IMR-90 (cell line): Measurements from ENCODE around the gene ADAMTSL1. TPM values are rescaled to one million over a fixed set of nuclear protein-coding genes. Genes with fewer than 3 reads are reported as not detected.

ENCODE experiments used
- ATAC-seq: fragments of 200-7000 bp; cut with Tn5 transposase; 2 replicates; pipeline ENCODE4 v1.9.1; 2020; ENCODE audit warnings: low read depth, mild to moderate bottlenecking, moderate library complexity
- BruUV-seq: library from RNA; stranded (reverse); fragments of 400-500 nt; replicated peaks from 2 replicates; lab custom pipeline; 2021; lab: Mats Ljungman, UMichigan
- CTCF ChIA-PET: fragments of 300-600 bp; formaldehyde crosslinking; extraction: SDS; loops from one replicate; lab custom pipeline; 2021; ENCODE audit warnings: antibody characterized with exemption; lab: Yijun Ruan, JAX
- POLR2A ChIA-PET: fragments of 300-600 bp; sonication (Branson Sonifier 250); formaldehyde crosslinking; loops from one replicate; lab custom pipeline; 2022; ENCODE audit warnings: antibody characterized with exemption; ENCODE audit not compliant: unreplicated experiment; lab: Charles Lee
- DNase-seq: peaks from one replicate; pipeline ENCODE4 v3.0.0; 2013
- H2AFZ ChIP-seq: replicated peaks from 2 replicates; pipeline ENCODE3; 2013; ENCODE audit warnings: low read length, mild to moderate bottlenecking; ENCODE audit not compliant: poor library complexity
- H2AK5ac ChIP-seq: 2 replicates; pipeline ENCODE4 v1.6.1; 2013; ENCODE audit warnings: low read depth, low read length, inconsistent platforms
- H2AK9ac ChIP-seq: replicated peaks from 2 replicates; pipeline ENCODE3; 2013; ENCODE audit warnings: mild to moderate bottlenecking, low read depth, low read length, moderate library complexity; ENCODE audit not compliant: poor library complexity
- H2BK120ac ChIP-seq: 2 replicates; pipeline ENCODE4 v1.6.1; 2013; ENCODE audit warnings: low read depth, low read length, inconsistent platforms
- H2BK15ac ChIP-seq: 3 replicates; pipeline ENCODE4 v1.6.1; 2013; ENCODE audit warnings: low read depth, low read length, inconsistent platforms
- H2BK20ac ChIP-seq: 2 replicates; pipeline ENCODE4 v1.6.1; 2013; ENCODE audit warnings: low read depth, mild to moderate bottlenecking, inconsistent platforms, low read length, moderate library complexity
- H2BK5ac ChIP-seq: 2 replicates; pipeline ENCODE4 v1.6.1; 2013; ENCODE audit warnings: mild to moderate bottlenecking, low read depth, low read length, inconsistent platforms; ENCODE audit not compliant: poor library complexity, severe bottlenecking
- H3K14ac ChIP-seq: replicated peaks from 2 replicates; pipeline ENCODE4 v1.6.1; 2013; ENCODE audit warnings: low read depth, low read length, inconsistent platforms
- H3K18ac ChIP-seq: 2 replicates; pipeline ENCODE4 v1.6.1; 2013; ENCODE audit warnings: low read depth, low read length, control low read depth
- H3K23ac ChIP-seq: 2 replicates; pipeline ENCODE4 v1.6.1; 2013; ENCODE audit warnings: low read depth, low read length, inconsistent platforms
- H3K27ac ChIP-seq: 2 replicates; pipeline ENCODE4 v1.5.1; 2013; ENCODE audit warnings: mild to moderate bottlenecking, control low read depth, low read length; ENCODE audit not compliant: insufficient read depth
- H3K27me3 ChIP-seq: 2 replicates; pipeline ENCODE4 v1.6.1; 2013; ENCODE audit warnings: low read length; ENCODE audit not compliant: control insufficient read depth, insufficient read depth
- H3K36me3 ChIP-seq: 2 replicates; pipeline ENCODE4 v1.6.1; 2013; ENCODE audit warnings: low read length, mixed read lengths; ENCODE audit not compliant: control insufficient read depth, insufficient read depth
- H3K4ac ChIP-seq: 2 replicates; pipeline ENCODE4 v1.6.1; 2013; ENCODE audit warnings: low read depth, low read length, inconsistent platforms
- H3K4me1 ChIP-seq: 2 replicates; pipeline ENCODE4 v1.6.1; 2013; ENCODE audit warnings: low read length, mixed read lengths; ENCODE audit not compliant: control insufficient read depth, insufficient read depth
- H3K4me2 ChIP-seq: 2 replicates; pipeline ENCODE4 v1.6.1; 2013; ENCODE audit warnings: low read depth, mild to moderate bottlenecking, control low read depth, low read length, moderate library complexity
- H3K4me3 ChIP-seq: 2 replicates; pipeline ENCODE4 v1.5.1; 2013; ENCODE audit warnings: low read depth, mild to moderate bottlenecking, control low read depth, low read length, moderate library complexity; ENCODE audit not compliant: insufficient read depth
- H3K56ac ChIP-seq: 2 replicates; pipeline ENCODE4 v1.6.1; 2013; ENCODE audit warnings: low read length, inconsistent platforms; ENCODE audit not compliant: insufficient read depth; ENCODE audit errors: extremely low read depth
- H3K79me1 ChIP-seq, 2 experiments: 2 replicates each; pipeline ENCODE4 v1.6.1; 2013; ENCODE audit warnings: low read length in 2 of 2, inconsistent platforms in 1 of 2, low read depth in 1 of 2
- H3K9ac ChIP-seq: 2 replicates; pipeline ENCODE4 v1.6.1; 2013; ENCODE audit warnings: low read depth, low read length, control low read depth
- H3K9me1 ChIP-seq: 2 replicates; pipeline ENCODE4 v1.6.1; 2013; ENCODE audit warnings: low read length, inconsistent platforms; ENCODE audit not compliant: insufficient read depth
- H3K9me3 ChIP-seq: 2 replicates; pipeline ENCODE4 v1.6.1; 2013; ENCODE audit warnings: low read length; ENCODE audit not compliant: control insufficient read depth, insufficient read depth
- H4K20me1 ChIP-seq: 2 replicates; pipeline ENCODE4 v1.6.1; 2013; ENCODE audit warnings: low read length, inconsistent platforms; ENCODE audit not compliant: insufficient read depth
- H4K5ac ChIP-seq: 2 replicates; pipeline ENCODE4 v1.6.1; 2013; ENCODE audit warnings: mild to moderate bottlenecking, low read depth, low read length, control low read depth
- H4K8ac ChIP-seq, 2 experiments: 2 replicates each; pipeline ENCODE4 v1.6.1; 2013; ENCODE audit warnings: low read depth in 2 of 2, low read length in 2 of 2, control low read depth in 1 of 2, inconsistent platforms in 1 of 2
- H4K91ac ChIP-seq: 2 replicates; pipeline ENCODE4 v1.6.1; 2013; ENCODE audit warnings: low read depth, low read length, inconsistent platforms; ENCODE audit not compliant: insufficient read depth
- BHLHE40 ChIP-seq: fragments of 150-350 bp; IDR thresholded peaks from 2 replicates; pipeline ENCODE4 v1.6.1; 2016; ENCODE audit warnings: mild to moderate bottlenecking, low read depth, low read length
- CEBPB ChIP-seq: IDR thresholded peaks from 2 replicates; pipeline ENCODE4 v1.6.1; 2012; ENCODE audit warnings: low read depth, low read length, improper control_type of control experiment
- CHD1 ChIP-seq: IDR thresholded peaks from 2 replicates; pipeline ENCODE4 v1.6.1; 2012; ENCODE audit warnings: low read depth, low read length, improper control_type of control experiment
- CTCF ChIP-seq: conservative IDR thresholded peaks from 2 replicates; pipeline ENCODE4 v1.5.1; 2012; ENCODE audit warnings: mild to moderate bottlenecking, low read depth, low read length, improper control_type of control experiment
- ELK1 ChIP-seq: fragments of 150-350 bp; IDR thresholded peaks from 2 replicates; pipeline ENCODE4 v1.6.1; 2016; ENCODE audit warnings: low read depth, mild to moderate bottlenecking, low read length, moderate library complexity, borderline replicate concordance
- FOS ChIP-seq: fragments of 150-350 bp; IDR thresholded peaks from 2 replicates; pipeline ENCODE4 v1.6.1; 2016; ENCODE audit warnings: low read depth, low read length
- MAFK ChIP-seq: IDR thresholded peaks from 2 replicates; pipeline ENCODE4 v1.6.1; 2012; ENCODE audit warnings: low read depth, low read length, improper control_type of control experiment
- MAZ ChIP-seq: IDR thresholded peaks from 2 replicates; pipeline ENCODE4 v1.6.1; 2012; ENCODE audit warnings: low read depth, mild to moderate bottlenecking, low read length, improper control_type of control experiment, moderate library complexity, borderline replicate concordance
- MXI1 ChIP-seq: IDR thresholded peaks from 2 replicates; pipeline ENCODE4 v1.6.1; 2012; ENCODE audit warnings: low read depth, mild to moderate bottlenecking, low read length, moderate library complexity, borderline replicate concordance
- NFE2L2 ChIP-seq: fragments of 150-350 bp; IDR thresholded peaks from 2 replicates; pipeline ENCODE4 v1.6.1; 2016; ENCODE audit warnings: low read depth, mild to moderate bottlenecking, low read length
- POLR2A ChIP-seq: IDR thresholded peaks from 2 replicates; pipeline ENCODE4 v1.6.1; 2012; ENCODE audit warnings: mild to moderate bottlenecking, low read depth, low read length
- RAD21 ChIP-seq: IDR thresholded peaks from 2 replicates; pipeline ENCODE4 v1.6.1; 2012; ENCODE audit warnings: low read length, improper control_type of control experiment
- RCOR1 ChIP-seq: IDR thresholded peaks from 2 replicates; pipeline ENCODE4 v1.6.1; 2012; ENCODE audit warnings: mild to moderate bottlenecking, low read length, improper control_type of control experiment; ENCODE audit not compliant: insufficient replicate concordance
- RFX5 ChIP-seq: IDR thresholded peaks from 2 replicates; pipeline ENCODE4 v1.8.0; 2012; ENCODE audit warnings: low read depth, mild to moderate bottlenecking, low read length, moderate library complexity
- SMC3 ChIP-seq: fragments of 150-350 bp; IDR thresholded peaks from 2 replicates; pipeline ENCODE4 v1.6.1; 2016; ENCODE audit warnings: low read depth, mild to moderate bottlenecking, antibody characterized with exemption, low read length, moderate library complexity
- USF2 ChIP-seq: fragments of 150-350 bp; IDR thresholded peaks from 2 replicates; pipeline ENCODE4 v1.6.1; 2017; ENCODE audit warnings: mild to moderate bottlenecking, antibody characterized with exemption, low read length, low read depth
- WGBS, 2 experiments: methylation state at CpG; one replicate each; pipeline versions ENCODE4 v1.1.5 to v1.1.7; 2013; ENCODE audit warnings: missing lambda C conversion rate in 2 of 2; ENCODE audit not compliant: insufficient read length in 1 of 2; ENCODE audit errors: extremely low coverage in 2 of 2; 5-methylcytosine and 5-hydroxymethylcytosine counted together
- dilution Hi-C: fragments of 300-500 bp; cut with HindIII; formaldehyde crosslinking; loops from one replicate; pipeline ENCODE4 v1.14.3; 2018; ENCODE audit warnings: low sequenced_read_pairs; ENCODE audit not compliant: unreplicated experiment
- in situ Hi-C: fragments of 300-500 bp; cut with MboI; formaldehyde crosslinking; loops from 3 replicates; pipeline ENCODE4 v1.14.3; 2019; ENCODE audit warnings: low sequenced_read_pairs, inconsistent platforms, mixed read lengths
- intact Hi-C: fragments of 100-400 bp; cut with micrococcal nuclease; formaldehyde crosslinking; loops from 2 replicates; pipeline ENCODE4 v1.10.0; 2022
- polyA plus RNA-seq, 3 experiments: library from polyadenylated mRNA; depleted of rRNA; stranded (reverse); fragments of >200 nt; gene quantifications; 2 replicates each; pipeline ENCODE4 v1.2.3, GENCODE V29; 2012; ENCODE audit warnings: low replicate concordance in 1 of 3
- total RNA-seq: library from RNA; depleted of rRNA; stranded (reverse); fragments of >200 nt; gene quantifications from 2 replicates; pipeline ENCODE4 v1.2.3, GENCODE V29; 2012

Gene ADAMTSL1
- total and polyA plus RNA-seq, 2 of the 4 experiments (the other 2 are of a cell fraction): 38.2 to 62.2 TPM

- intact Hi-C loops: no loop called here
- in situ Hi-C loops: no loop called here
- H4K5ac ChIP-seq: no peak overlapping the region
- H3K79me1 ChIP-seq: no peaks in the 10 kb centered on the region
- H4K8ac ChIP-seq: no peak overlapping the region
- H3K9me3 ChIP-seq: no peaks in the 10 kb centered on the region
- H3K9me1 ChIP-seq: no peaks in the 10 kb centered on the region
- no peak overlapping the region for H3K56ac ChIP-seq
- H3K27ac ChIP-seq: no peak overlapping the region
- no peak overlapping the region for H2BK20ac ChIP-seq
- no peak overlapping the region for H2BK5ac ChIP-seq
- BruUV-seq: no TSS peak
- no peak overlapping the region for H2AK9ac ChIP-seq
- H4K20me1 ChIP-seq: no peaks in the 10 kb centered on the region
- H2BK15ac ChIP-seq: no peak overlapping the region
- H3K36me3 ChIP-seq: no peaks in the 10 kb centered on the region
- H3K4me3 ChIP-seq: no peak overlapping the region
- no peak overlapping the region for H3K23ac ChIP-seq
- no peak overlapping the region for H3K18ac ChIP-seq
- no peak overlapping the region for H3K4me2 ChIP-seq
- 93% methylated on average over 5 of the region's 6 CpGs; no CpG with 5 or more reads in 1 of the 2 experiments for WGBS, 2 experiments
- DNase-seq (no peak), ATAC-seq (no peak)
- no peak for TF ChIP-seq RFX5
- no peak for TF ChIP-seq POLR2A
- no peak for TF ChIP-seq USF2
- no peak for TF ChIP-seq FOS
- TF ChIP-seq CTCF: no peak
- no peak for TF ChIP-seq MXI1
- TF ChIP-seq RCOR1: no peak
- TF ChIP-seq MAFK: no peak
- no peak for TF ChIP-seq RAD21
- no peak for TF ChIP-seq BHLHE40
- no peak for TF ChIP-seq NFE2L2
- TF ChIP-seq CEBPB: no peak
- no peak for TF ChIP-seq ELK1
- no peak for TF ChIP-seq CHD1
- no peak for TF ChIP-seq SMC3
- TF ChIP-seq MAZ: no peak
- CTCF ChIA-PET: no interaction called here
- H2BK120ac ChIP-seq: no peak overlapping the region
- H3K14ac ChIP-seq: no peak overlapping the region
- no peak overlapping the region for H3K4ac ChIP-seq
- H3K4me1 ChIP-seq: no peaks in the 10 kb centered on the region; the same call in 1 of the 2 replicates
- H2AFZ ChIP-seq: no peak overlapping the region
- no peak overlapping the region for H3K9ac ChIP-seq
- POLR2A ChIA-PET: no interaction called here
- H3K27me3 ChIP-seq: no peaks in the 10 kb centered on the region
- dilution Hi-C loops: no loop called here
- H2AK5ac ChIP-seq: no peak overlapping the region
- H4K91ac ChIP-seq: no peak overlapping the region
Observed at GRCh38 chr9:18722882-18723281, 248.9 kb downstream of the ADAMTSL1 start.
